NCI-H526 (cell line): ENCODE data around the gene LDLRAD3.
A peak's percentile ranks its signal among the peaks of the same experiment; 100 is the strongest.

Source experiments
- DNase-seq, 2 experiments: peaks; one replicate each; lab custom pipeline; 2025; lab: John Stamatoyannopoulos, UW

LDLRAD3 gene

DNA sequence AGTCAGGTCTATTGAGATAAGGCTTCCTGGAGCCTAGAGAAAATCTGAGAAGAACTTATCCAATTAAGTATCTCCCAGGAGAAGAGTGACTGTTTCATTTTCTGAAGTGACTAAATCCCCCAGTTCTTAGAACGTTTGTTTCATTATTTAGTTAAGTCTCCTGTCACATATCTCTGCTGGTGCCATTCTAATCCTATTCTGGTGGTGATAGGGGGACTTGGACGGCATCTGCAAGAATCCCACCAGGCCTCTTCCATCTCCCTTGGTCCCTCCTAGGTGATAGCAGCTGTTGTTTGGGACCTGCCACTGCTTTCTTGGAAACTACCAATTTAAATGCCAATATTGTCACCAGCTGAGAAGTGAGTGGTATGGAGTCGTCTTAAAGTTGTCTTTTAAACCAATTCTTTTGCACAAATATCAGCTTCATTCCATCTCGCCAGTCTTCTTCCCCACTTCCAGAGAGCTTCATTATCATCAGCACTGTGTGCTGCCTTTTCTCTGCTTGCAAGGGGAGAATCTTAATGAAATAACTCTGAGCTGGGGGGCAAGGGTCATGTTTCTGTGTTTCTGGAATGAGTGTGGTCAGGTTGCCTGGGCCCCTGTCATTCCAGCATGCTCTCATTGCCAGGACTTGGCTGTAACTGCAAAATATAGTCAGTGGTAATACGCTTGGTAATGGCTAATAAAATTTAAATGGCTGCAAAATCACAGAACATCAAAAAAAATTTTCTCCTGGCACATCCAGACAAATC, 104.8 kb downstream of the LDLRAD3 start:
- DNase-seq, result no peak

- no peak for DNase-seq
These were observed 107.6 kb downstream of the LDLRAD3 start for GRCh38 chr11:36051235-36052144.

DNA sequence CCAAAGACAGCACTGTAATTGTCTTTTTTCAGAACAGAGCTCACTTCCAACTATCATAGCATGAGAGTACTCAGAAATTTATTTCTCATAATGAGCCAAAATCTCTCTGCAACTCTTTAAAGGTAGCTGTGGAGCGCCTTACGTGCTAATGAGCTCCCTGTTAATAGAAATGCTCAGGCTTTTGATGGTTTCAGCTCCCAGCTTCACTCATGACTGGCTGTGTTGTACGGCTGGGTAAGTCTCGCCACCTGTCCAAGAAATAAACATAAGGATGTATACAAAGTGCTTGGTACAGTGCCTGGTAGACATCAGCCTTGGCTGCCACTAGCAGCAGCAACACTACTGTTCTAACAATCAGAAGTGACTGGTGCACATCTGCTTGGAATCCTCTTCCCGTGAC, 109.4 kb downstream of the LDLRAD3 start:
- no peak for DNase-seq

GRCh38 chr11:36053862-36054261, 110.0 kb downstream of the LDLRAD3 start:
- no peak for DNase-seq

DNA sequence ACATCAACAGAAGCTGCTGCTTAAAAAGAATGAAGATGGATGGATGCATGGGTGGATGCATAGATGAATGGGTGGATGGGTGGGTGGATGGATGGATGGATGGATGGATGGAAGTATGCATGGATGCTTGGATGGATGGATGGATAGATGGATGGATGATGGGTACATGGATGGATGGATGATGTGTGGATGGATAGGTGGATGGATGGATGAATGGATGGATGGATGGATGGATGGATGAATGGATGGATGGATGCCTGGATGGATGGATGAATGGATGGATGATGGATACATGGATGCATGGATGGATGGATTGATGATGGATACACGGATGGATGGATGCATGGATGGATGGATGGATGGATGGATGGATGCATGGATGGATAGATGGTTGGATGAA, 110.8 kb downstream of the LDLRAD3 start:
- no peak for DNase-seq

- DNase-seq, result peak in 1 of 2 experiments; percentile 72
These were observed 112.4 kb downstream of the LDLRAD3 start for GRCh38 chr11:36056160-36056751.

DNA sequence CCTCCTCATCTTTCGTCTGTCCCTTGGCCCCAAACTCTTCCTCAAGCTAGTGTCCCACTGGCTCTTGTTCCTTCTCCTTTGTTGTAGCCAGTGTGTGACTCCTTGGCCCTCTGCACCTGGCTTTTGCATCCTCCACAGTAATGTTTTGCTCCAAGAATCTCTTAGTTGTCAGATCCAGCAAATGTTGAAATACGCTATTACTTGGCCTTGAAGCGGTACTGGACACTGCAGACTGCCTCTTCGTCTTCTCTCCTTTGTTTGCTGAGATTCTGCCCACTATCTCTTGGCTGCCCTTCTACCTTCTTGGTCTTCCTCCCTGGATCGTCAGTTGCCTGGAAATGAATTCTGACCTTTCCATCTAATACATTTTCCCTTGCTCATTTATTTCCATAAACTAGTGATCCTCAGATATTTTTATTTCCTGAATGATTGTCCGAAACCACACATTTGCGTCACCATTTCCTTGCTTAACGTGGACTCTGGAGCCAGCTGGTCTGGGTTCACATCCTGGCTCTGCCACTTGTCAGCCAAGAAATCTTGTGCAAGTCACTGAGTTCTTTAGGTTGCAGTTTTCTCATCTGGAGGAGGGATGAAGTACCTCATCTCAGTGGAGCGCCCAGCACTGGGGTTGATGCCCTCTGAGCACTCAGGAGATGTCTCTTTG, 113.6 kb downstream of the LDLRAD3 start:
- DNase-seq, result no peak

DNA sequence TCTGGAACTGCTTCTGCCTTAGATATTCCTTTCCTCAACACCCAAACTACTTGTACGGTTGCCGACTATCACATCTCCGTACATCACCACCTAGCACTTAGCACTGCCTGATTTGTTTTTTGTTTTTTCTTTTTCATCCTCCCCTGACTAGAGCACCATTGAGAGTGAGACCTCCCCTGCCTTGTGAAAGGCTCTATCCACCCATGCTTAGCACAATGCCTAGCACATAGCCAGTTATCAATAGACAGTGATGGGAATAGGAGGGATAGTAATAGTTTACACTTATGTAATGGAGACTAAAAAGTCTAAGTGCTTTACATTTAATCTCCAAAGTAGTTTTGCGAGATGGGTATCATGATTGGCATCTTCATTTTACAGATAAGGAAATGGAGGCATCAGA, 115.8 kb downstream of the LDLRAD3 start:
- no peak for DNase-seq

DNA sequence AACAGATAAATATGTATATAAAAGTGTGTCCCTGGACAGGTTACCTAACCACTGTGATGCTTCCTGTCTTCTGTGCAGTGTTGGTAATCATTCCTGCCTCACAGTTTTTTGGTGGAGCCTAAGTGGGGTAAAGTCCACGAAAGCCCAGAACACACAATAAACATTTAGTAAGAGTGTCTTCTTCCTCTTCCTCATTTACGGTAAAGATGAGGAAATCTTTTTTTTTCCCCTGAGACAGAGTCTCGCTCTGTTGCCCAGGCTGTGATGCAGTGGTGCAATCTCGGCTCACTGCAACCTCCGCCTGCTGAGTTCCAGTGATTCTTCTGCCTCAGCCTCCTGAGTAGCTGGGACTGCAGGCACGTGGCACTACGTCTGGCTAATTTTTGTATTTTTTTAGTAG, 117.1 kb downstream of the LDLRAD3 start:
- DNase-seq, result no peak

DNA sequence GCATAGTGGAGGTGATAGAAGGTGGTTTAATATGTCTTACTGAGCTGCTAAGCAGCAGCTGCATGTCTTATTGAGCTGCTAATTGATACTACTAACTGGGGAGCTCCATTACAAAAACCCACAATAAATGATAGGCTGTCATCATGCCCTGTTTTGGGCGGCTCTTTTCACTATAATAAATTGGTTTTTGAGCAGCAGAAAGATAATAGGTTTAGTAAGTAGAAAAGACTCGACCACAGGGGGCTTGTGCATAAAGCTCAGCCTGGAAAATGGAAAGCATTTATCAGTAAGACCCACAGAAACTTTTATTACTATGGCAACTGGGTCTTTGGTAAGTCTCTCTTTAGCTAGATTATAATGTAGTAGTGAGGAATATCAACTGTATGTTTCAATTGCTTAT, 117.6 kb downstream of the LDLRAD3 start:
- no peak for DNase-seq

DNA sequence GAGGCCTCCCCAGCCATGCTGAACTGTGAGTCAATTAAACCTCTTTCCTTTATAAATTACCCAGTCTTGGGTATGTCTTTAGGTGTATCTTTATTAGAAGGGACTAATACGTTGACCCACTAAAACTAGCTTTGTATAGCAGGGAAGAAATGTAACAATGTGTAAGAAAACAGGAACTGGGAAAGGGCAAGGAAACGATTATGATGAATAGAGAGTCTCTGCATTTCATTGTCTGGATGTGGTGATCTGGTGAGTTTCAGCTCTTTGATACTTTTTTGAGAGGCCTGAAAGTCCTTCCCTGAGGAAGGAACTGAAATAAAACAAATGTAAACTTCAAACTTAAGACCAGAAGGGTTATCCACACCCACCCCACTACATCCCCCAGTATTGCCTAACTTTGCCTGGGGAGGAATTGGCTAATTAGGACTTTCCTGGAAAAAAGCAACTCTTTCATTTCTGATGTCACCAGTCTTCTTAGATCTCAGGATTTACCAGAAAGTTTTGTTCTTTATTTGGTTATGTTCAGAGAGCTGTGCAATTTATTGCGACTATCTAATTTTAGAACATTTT, 119.0 kb downstream of the LDLRAD3 start:
- DNase-seq, result no peak

DNA sequence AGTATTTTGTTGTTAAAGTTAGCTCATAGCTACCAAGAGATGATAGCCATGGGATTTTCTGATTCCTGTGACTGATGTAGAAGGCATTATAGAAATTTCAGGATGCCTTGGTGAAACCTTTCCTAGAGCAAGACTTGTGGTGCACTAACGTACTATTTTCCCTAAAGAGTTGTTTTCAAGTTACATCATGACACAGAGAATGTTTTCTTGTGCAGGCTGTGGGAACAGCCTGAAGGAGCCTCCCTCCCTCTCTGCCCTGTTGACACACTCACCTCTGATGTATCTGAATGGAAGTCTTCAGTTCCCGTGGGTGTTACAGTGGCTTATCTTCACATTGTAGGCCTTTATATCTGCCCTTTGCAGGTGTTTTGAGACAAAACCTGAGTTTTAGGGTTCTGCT, 121.6 kb downstream of the LDLRAD3 start:
- DNase-seq, result no peak

DNA sequence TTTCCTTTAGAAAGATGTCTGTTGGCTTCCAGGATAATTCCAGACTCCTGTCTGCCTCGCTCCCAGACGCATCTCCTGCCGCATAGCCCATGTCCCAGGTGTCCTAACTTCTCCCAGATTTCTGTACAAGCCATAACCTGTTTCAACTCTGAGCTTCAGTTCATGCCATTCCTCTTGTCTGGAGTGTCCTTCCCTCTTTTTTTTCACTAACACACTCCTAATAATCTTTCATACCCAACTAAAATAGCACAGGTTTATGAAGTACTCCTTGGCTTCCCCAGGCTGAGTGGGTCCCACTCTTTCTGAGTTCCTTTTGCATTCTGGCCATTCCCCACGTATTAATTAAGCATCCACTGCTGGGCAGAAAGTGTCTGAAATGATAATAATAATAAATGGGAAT, 123.0 kb downstream of the LDLRAD3 start:
- DNase-seq, result no peak

DNA sequence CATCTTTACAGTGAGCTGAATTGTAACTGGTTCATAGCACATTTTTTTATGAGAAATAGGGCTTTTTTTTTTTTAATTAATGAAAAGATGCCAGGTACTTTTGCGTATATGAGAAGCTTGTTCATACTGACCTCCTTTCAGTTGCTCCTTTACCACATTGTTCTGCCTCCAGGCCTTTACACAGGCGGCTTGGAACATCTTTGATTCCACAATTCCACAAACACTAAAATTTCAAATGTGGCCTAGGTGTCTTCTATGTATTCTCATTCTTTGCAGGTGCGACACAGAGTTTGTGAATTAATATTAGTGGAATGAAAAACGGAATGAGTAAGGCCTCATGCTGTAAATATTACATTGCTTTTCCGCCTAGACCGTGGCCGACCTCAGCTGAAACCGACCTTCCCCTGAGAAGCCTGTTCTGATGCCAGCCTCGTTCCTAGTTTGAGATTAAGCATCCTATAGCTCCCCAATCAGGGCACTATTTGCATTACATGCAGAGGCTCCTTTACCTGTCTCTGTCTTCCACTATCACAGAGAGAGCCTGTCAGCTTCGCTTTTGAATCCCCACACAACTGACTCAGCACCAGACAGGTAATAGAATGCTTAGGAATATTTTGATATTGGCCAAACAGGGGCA, 125.8 kb downstream of the LDLRAD3 start:
- peak; percentile 62 to 82 for DNase-seq

- peak in 1 of 2 experiments; percentile 30 for DNase-seq
These were observed 126.5 kb downstream of the LDLRAD3 start for GRCh38 chr11:36070213-36070953.

DNA sequence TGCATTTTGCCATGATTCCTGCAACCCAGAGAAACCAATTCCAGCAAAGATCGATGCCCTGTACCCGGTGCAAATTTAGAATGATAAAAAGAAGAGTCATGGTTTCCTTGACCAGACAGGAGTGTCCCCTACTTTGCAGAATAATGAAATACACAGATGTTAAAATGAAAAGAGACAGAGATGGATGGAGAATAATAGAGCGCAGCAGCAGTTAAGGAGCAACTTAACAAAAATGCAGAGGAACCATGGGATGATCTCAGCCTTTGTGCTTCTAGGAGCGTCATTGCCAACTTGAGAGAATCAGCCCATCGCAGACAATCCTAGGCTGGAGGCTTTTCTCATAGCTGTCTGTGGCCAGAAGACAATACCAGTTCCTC, 127.1 kb downstream of the LDLRAD3 start:
- no peak for DNase-seq

- DNase-seq, result no peak
These were observed 128.1 kb downstream of the LDLRAD3 start for GRCh38 chr11:36071917-36072500.

GRCh38 chr11:36073411-36074203, 129.7 kb downstream of the LDLRAD3 start:
- peak; percentile 49 to 78 for DNase-seq

GRCh38 chr11:36074941-36075431, 131.1 kb downstream of the LDLRAD3 start:
- no peak for DNase-seq
